Measurements from ENCODE around the gene ADGRG6. TPM values are rescaled to one million over a fixed set of nuclear protein-coding genes. Genes with fewer than 3 reads are reported as not detected.

Gene ADGRG6
- total RNA-seq, 2 donors from 2014 or later, result 7.5 to 38.6 TPM

Other genes with a start within 250 kb of the ADGRG6 start
- not detected for gene GJE1, start 169.1 kb upstream of the ADGRG6 start, total RNA-seq
- not detected for gene NMBR, start 154.9 kb upstream of the ADGRG6 start, total RNA-seq
- 10 to 100 TPM in 1 of 2 donors, 1 to 10 TPM in 1; 5.9 to 11.9 TPM for gene VTA1, start 154.7 kb upstream of the ADGRG6 start, total RNA-seq

Measured in body of pancreas (tissue), 2 donors.